Muscle of leg (tissue), 16 donors: ENCODE results near the gene EPDR1. TPM values are rescaled to one million over a fixed set of nuclear protein-coding genes. Genes with fewer than 3 reads are reported as not detected.
A peak's percentile ranks its signal among the peaks of the same experiment; 100 is the strongest.

ENCODE experiments used
- DNase-seq: peaks from one replicate; pipeline ENCODE4 v3.0.0; 2013
- H3K27ac ChIP-seq: one replicate; pipeline ENCODE4 v1.5.1; 2013; ENCODE audit warnings: mild to moderate bottlenecking, low read length, control low read depth
- H3K27me3 ChIP-seq: one replicate; pipeline ENCODE4 v1.6.1; 2013; ENCODE audit warnings: low read length; ENCODE audit not compliant: control insufficient read depth, insufficient read depth
- H3K36me3 ChIP-seq: one replicate; pipeline ENCODE4 v1.6.1; 2013; ENCODE audit warnings: low read length; ENCODE audit not compliant: control insufficient read depth, insufficient read depth
- H3K4me1 ChIP-seq: one replicate; pipeline ENCODE4 v1.6.1; 2013; ENCODE audit warnings: low read length; ENCODE audit not compliant: control insufficient read depth, insufficient read depth
- H3K4me3 ChIP-seq: one replicate; pipeline ENCODE4 v1.5.1; 2013; ENCODE audit warnings: low read length, control low read depth
- H3K9me3 ChIP-seq: replicated peaks from 2 replicates; pipeline ENCODE4 v1.6.1; 2013; ENCODE audit warnings: low read depth, low read length; ENCODE audit not compliant: control insufficient read depth
- WGBS: methylation state at CpG from one replicate; pipeline ENCODE4 v1.1.5; 2013; ENCODE audit warnings: missing lambda C conversion rate; ENCODE audit not compliant: insufficient coverage; 5-methylcytosine and 5-hydroxymethylcytosine counted together
- long read RNA-seq, 11 donors: transcript quantifications; one replicate each; lab custom pipeline, GENCODE V29; 2026
- polyA plus RNA-seq, 8 donors: library from polyadenylated mRNA; unstranded; fragments of 120-200 nt; gene quantifications; one replicate each; pipeline versions ENCODE4 v1.2.1 to v1.2.3, GENCODE V29; 2013; ENCODE audit warnings: inconsistent platforms in 1 of 8, low replicate concordance in 1 of 8; ENCODE audit not compliant: insufficient read length in 8 of 8, insufficient read depth in 1 of 8
- total RNA-seq: library from RNA; stranded (reverse); fragments of 120-200 nt; gene quantifications from one replicate; pipeline ENCODE4 v1.2.4, GENCODE V29; 2013

Gene EPDR1
- total RNA-seq, result 89.8 TPM
- 100 to 1,000 TPM in 2 of 8 donors, 10 to 100 TPM in 6; 57.8 to 108 (median 88.7) TPM for polyA plus RNA-seq
- long read RNA-seq, donor 1, transcript EPDR1-201 (3 exons, 2,599 nt), result major isoform, 15 of 17 reads
- long read RNA-seq, donor 1, partial matches to known transcripts, result 0 of 17 reads
- long read RNA-seq, donor 1, other reads (novel, unspliced or antisense), result 0 of 17 reads
- long read RNA-seq, donor 2, partial matches to known transcripts, result 0 of 4 reads
- long read RNA-seq, donor 2, other reads (novel, unspliced or antisense), result 0 of 4 reads
- long read RNA-seq, donor 3, transcript EPDR1-202 (2 exons, 638 nt), result minor isoform, 11 of 122 reads
- long read RNA-seq, donor 3, transcript EPDR1-201 (3 exons, 2,599 nt), result major isoform, 33 of 122 reads
- long read RNA-seq, donor 3, partial matches to known transcripts, result 74 of 122 reads
- long read RNA-seq, donor 3, other reads (novel, unspliced or antisense), result 0 of 122 reads
- long read RNA-seq, donor 4, transcript EPDR1-201 (3 exons, 2,599 nt), result major isoform, 23 of 78 reads
- long read RNA-seq, donor 4, partial matches to known transcripts, result 49 of 78 reads
- long read RNA-seq, donor 4, other reads (novel, unspliced or antisense), result 0 of 78 reads
- long read RNA-seq, donor 5, transcript EPDR1-201 (3 exons, 2,599 nt), result major isoform, 32 of 62 reads
- long read RNA-seq, donor 5, transcript EPDR1-202 (2 exons, 638 nt), result minor isoform, 14 of 62 reads
- long read RNA-seq, donor 5, partial matches to known transcripts, result 12 of 62 reads
- long read RNA-seq, donor 5, other reads (novel, unspliced or antisense), result 0 of 62 reads
- long read RNA-seq, donor 6, transcript EPDR1-201 (3 exons, 2,599 nt), result major isoform, 63 of 81 reads
- long read RNA-seq, donor 6, transcript EPDR1-202 (2 exons, 638 nt), result minor isoform, 5 of 81 reads
- long read RNA-seq, donor 6, partial matches to known transcripts, result 10 of 81 reads
- long read RNA-seq, donor 6, other reads (novel, unspliced or antisense), result 0 of 81 reads
- long read RNA-seq, donor 7, transcript EPDR1-202 (2 exons, 638 nt), result minor isoform, 5 of 59 reads
- long read RNA-seq, donor 7, transcript EPDR1-201 (3 exons, 2,599 nt), result major isoform, 39 of 59 reads
- long read RNA-seq, donor 7, partial matches to known transcripts, result 15 of 59 reads
- long read RNA-seq, donor 7, other reads (novel, unspliced or antisense), result 0 of 59 reads
- long read RNA-seq, donor 8, transcript EPDR1-201 (3 exons, 2,599 nt), result major isoform, 19 of 147 reads
- long read RNA-seq, donor 8, partial matches to known transcripts, result 115 of 147 reads
- long read RNA-seq, donor 8, other reads (novel, unspliced or antisense), result 11 of 147 reads
- long read RNA-seq, donor 9, transcript EPDR1-201 (3 exons, 2,599 nt), result major isoform, 20 of 34 reads
- long read RNA-seq, donor 9, transcript EPDR1-202 (2 exons, 638 nt), result minor isoform, 6 of 34 reads
- long read RNA-seq, donor 9, partial matches to known transcripts, result 8 of 34 reads
- long read RNA-seq, donor 9, other reads (novel, unspliced or antisense), result 0 of 34 reads
- long read RNA-seq, donor 10, transcript EPDR1-202 (2 exons, 638 nt), result minor isoform, 5 of 78 reads
- long read RNA-seq, donor 10, transcript EPDR1-201 (3 exons, 2,599 nt), result major isoform, 39 of 78 reads
- long read RNA-seq, donor 10, partial matches to known transcripts, result 32 of 78 reads
- long read RNA-seq, donor 10, other reads (novel, unspliced or antisense), result 0 of 78 reads
- long read RNA-seq, donor 11, transcript EPDR1-201 (3 exons, 2,599 nt), result major isoform, 25 of 158 reads
- long read RNA-seq, donor 11, partial matches to known transcripts, result 131 of 158 reads
- long read RNA-seq, donor 11, other reads (novel, unspliced or antisense), result 0 of 158 reads

DNA sequence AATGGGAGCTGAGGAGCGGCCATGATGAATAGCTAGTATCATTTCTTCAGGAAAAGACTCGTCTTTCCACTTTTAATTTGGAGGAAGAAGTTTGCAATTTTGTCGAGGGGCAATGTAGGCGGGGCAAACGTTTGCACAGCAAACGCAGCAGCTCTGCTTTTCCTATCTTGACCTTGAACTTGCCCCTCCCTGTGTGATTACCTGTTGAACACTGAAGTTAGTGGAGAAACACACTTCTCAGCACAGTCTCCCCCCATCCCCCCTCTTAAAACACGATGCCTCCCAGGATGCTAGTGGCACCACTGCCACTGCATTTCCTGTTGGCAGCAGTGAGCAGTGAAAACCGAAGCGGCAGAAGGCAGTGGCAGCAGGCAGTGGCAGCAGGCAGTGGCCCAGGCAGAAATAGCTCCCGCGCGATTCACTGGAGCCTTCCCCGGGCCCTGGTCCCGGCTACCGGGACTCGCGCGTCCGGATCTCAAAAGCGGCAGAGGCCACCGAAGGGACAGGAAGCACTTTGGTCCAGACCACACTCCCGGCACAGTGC, at the start of gene EPDR1:
Gene EPDR1, plus strand, starts transcription at position 336 of the 544 bp plus-strand sequence. CDS start 300 bp downstream, outside the sequence.
- peaks cover 21% of the 10 kb centered on the region for H3K27me3 ChIP-seq
- peak; percentile 76 for DNase-seq
- under 1% methylated on average over 14 of the region's 22 CpGs for WGBS

DNA sequence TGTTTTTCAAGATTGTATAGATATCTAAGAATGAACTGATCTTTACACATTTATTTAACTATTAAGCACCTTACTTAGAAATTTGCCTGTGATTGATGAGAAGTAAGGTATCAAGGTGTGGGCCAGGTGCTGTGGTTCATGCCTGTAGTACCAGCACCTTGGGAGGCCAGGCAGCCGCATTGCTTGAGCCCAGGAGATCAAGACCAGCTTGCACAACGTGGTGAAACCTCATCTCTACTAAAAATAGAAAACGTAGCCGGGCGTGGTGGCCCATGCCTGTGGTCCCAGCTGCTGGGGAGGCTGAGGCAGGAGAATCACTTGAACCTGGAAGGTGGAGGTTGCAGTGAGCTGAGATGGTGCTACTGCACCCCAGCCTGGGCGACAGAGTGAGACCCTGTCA, 38.4 kb upstream of the EPDR1 start:
- no peak overlapping the region for H3K27ac ChIP-seq
- H3K4me3 ChIP-seq, result no peak overlapping the region
- no peak for DNase-seq
- H3K27me3 ChIP-seq, result no peaks in the 10 kb centered on the region
- H3K36me3 ChIP-seq, result no peaks in the 10 kb centered on the region
- no peaks in the 10 kb centered on the region for H3K9me3 ChIP-seq
- WGBS, result 77% methylated on average over 4 of the region's 6 CpGs
- no peaks in the 10 kb centered on the region for H3K4me1 ChIP-seq

More for the DNA sequence above, at the start of gene EPDR1:
- peaks cover under 1% of the 10 kb centered on the region for H3K9me3 ChIP-seq
- peak within 1 kb of the TSS; percentile 68 for H3K4me3 ChIP-seq
- peaks cover 2% of the 10 kb centered on the region for H3K36me3 ChIP-seq
- H3K4me1 ChIP-seq, result peaks cover 38% of the 10 kb centered on the region
- peak within 1 kb of the TSS; percentile 92 for H3K27ac ChIP-seq

DNA sequence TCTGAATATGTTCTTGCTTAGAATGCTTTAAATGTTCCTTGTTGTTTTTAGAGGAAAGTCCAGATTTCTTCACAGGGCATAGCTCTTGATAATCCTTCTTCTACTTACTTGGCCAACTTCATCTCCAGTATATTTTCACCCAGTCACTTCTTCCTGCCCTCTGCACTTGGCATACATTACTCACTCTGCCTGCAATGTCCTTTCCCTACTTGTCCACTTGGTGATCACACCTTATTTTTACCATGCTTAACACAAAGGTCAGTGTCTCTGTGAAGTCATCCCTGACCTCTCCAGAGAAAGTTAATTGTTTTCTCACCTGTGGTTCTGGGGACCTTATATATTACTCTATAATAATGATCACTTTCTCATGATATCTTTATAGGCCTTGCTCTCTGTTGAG, 27.1 kb upstream of the EPDR1 start:
- H3K36me3 ChIP-seq, result no peaks in the 10 kb centered on the region
- DNase-seq, result no peak
- no peaks in the 10 kb centered on the region for H3K4me1 ChIP-seq
- no peaks in the 10 kb centered on the region for H3K27me3 ChIP-seq
- H3K4me3 ChIP-seq, result no peak overlapping the region
- no peak overlapping the region for H3K27ac ChIP-seq
- no peaks in the 10 kb centered on the region for H3K9me3 ChIP-seq

GRCh38 chr7:37894671-37895070, 25.8 kb upstream of the EPDR1 start:
- H3K27me3 ChIP-seq, result no peaks in the 10 kb centered on the region
- DNase-seq, result no peak
- no peaks in the 10 kb centered on the region for H3K9me3 ChIP-seq
- H3K27ac ChIP-seq, result no peak overlapping the region
- no peaks in the 10 kb centered on the region for H3K36me3 ChIP-seq
- H3K4me1 ChIP-seq, result no peaks in the 10 kb centered on the region
- H3K4me3 ChIP-seq, result no peak overlapping the region
- WGBS, result 88% methylated on average over 1 of the region's 3 CpGs

DNA sequence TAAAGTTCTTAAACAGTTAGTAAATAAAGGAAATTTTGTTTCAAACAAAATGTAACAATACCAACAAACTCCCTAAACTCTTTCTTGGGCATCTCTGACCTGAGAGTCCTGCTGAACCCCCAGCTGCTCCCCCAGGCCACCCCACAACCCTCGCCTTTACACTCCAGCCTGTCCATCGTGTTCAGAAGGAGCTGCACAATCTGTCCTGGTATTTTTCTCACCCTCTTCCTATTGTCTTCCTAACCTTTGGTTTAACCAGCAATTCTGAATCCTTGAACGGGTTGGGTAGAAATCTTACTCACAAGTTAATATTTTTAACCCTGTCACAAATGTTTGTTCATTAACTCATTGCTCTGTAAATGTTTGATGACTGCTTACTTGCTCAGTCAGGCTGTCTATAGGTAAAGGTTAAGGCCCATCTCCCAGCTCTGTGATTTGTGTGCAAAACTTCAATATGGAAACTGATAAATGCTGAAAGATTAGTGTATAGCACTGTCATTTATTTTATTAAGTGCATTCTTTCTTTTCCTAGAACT, 20.7 kb upstream of the EPDR1 start:
- H3K4me3 ChIP-seq, result no peak overlapping the region
- WGBS, result 83% methylated on average over 2 of the region's 3 CpGs

DNA sequence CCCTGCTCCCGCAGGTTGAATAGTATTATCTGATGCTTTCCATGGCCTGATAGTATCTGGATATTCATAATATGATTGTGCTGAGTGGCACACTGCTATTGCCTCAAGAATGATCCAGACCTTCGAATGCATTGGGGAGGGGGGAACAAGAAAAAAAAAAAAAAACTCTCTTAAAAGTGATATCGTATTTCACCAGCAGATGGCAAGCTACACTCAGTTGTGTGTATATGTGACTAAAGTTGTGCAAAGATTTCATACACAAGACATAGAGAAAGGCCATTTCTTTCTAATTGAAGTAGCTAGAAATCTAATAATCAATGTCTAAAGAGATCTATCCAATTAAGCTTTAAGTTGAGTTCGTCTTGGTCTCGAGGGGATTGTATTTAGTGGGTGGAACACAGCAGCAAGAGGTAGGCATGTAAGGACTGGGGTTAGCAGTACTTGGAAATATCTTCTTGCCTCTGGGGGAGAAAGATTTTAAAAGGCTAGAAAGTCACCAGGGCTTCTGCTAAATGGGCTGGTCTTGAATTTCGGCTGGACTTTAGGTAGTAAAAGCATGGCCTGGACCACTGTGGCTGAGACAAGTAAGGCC, 19.1 kb upstream of the EPDR1 start:
- DNase-seq, result peak; percentile 67
- H3K9me3 ChIP-seq, result no peaks in the 10 kb centered on the region
- no peaks in the 10 kb centered on the region for H3K36me3 ChIP-seq
- 38% methylated on average over 1 of the region's 6 CpGs for WGBS
- H3K4me3 ChIP-seq, result no peak overlapping the region
- H3K27ac ChIP-seq, result no peak overlapping the region
- H3K27me3 ChIP-seq, result no peaks in the 10 kb centered on the region
- H3K4me1 ChIP-seq, result peaks cover 8% of the 10 kb centered on the region

More for the DNA sequence above, 20.7 kb upstream of the EPDR1 start:
- Histone ChIP-seq H3K36me3 (no peaks in the 10 kb centered on the region), H3K4me1 (peaks cover 8% of the 10 kb centered on the region), H3K27me3 (no peaks in the 10 kb centered on the region), H3K9me3 (no peaks in the 10 kb centered on the region), H3K27ac (no peak overlapping the region)
- no peak for DNase-seq

- WGBS, result 92% methylated on average over 2 of the region's 2 CpGs
- Histone ChIP-seq H3K4me3 (no peak overlapping the region), H3K36me3 (no peaks in the 10 kb centered on the region), H3K27me3 (no peaks in the 10 kb centered on the region), H3K4me1 (peaks cover 8% of the 10 kb centered on the region), H3K9me3 (no peaks in the 10 kb centered on the region), H3K27ac (no peak overlapping the region)
- DNase-seq, result peak; percentile 73
These were observed 18.4 kb upstream of the EPDR1 start for GRCh38 chr7:37901890-37902524.

- WGBS, result no CpG with 5 or more reads among the region's 1 CpG
- Histone ChIP-seq H3K36me3 (peaks cover 2% of the 10 kb centered on the region), H3K27ac (no peak overlapping the region), H3K4me1 (no peaks in the 10 kb centered on the region), H3K9me3 (no peaks in the 10 kb centered on the region), H3K27me3 (no peaks in the 10 kb centered on the region), H3K4me3 (no peak overlapping the region)
- no peak for DNase-seq
These were observed 12.1 kb upstream of the EPDR1 start for GRCh38 chr7:37908221-37908788.
